ENCODE data around the gene RASSF1.
A peak's percentile ranks its signal among the peaks of the same experiment; 100 is the strongest.

The RASSF1 gene, protein sequence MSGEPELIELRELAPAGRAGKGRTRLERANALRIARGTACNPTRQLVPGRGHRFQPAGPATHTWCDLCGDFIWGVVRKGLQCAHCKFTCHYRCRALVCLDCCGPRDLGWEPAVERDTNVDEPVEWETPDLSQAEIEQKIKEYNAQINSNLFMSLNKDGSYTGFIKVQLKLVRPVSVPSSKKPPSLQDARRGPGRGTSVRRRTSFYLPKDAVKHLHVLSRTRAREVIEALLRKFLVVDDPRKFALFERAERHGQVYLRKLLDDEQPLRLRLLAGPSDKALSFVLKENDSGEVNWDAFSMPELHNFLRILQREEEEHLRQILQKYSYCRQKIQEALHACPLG

DNA sequence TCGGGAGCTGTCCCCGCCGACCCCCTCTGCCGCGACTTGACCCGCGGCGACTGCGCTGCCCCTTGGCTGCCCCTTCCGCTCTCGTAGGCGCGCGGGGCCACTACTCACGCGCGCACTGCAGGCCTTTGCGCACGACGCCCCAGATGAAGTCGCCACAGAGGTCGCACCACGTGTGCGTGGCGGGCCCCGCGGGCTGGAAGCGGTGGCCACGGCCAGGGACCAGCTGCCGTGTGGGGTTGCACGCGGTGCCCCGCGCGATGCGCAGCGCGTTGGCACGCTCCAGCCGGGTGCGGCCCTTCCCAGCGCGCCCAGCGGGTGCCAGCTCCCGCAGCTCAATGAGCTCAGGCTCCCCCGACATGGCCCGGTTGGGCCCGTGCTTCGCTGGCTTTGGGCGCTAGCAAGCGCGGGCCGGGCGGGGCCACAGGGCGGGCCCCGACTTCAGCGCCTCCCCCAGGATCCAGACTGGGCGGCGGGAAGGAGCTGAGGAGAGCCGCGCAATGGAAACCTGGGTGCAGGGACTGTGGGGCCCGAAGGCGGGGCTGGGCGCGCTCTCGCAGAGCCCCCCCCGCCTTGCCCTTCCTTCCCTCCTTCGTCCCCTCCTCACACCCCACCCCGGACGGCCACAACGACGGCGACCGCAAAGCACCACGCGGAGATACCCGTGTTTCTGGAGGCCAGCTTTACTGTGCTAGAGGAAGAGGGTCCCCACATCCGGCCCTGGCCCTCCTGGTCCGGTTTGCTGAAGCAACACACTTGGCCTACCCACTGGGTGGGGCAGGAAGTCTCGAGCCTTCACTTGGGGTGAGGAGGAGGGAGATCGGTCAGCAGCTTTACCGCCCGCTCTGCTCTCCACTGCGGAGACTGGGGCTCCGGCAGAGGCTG lies at the start of gene RASSF1:
Gene RASSF1, minus strand, starts transcription at position 389 of the 882 bp plus-strand sequence. Its CDS starts 31 bp downstream, at position 358.
- DNase-seq = peak; percentile 71

DNA sequence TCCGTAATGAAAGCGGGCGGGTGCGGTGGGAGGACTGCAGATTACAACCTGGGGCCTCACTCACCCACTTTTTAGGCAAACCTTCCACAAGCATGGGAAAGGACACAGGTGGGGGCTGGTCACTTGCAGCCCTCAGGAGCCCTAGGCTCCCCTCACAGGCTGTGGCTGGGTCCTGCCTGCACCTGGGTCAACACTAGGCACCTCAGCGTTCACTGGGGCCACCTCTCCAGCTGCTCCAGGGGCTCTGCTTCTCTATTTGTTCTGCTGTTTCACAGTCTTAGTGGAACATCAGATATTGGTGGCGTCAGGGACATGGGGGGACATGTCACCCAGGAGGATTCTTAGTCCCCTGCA lies 48.8 kb upstream of the RASSF1 start:
- no peak for DNase-seq

DNA sequence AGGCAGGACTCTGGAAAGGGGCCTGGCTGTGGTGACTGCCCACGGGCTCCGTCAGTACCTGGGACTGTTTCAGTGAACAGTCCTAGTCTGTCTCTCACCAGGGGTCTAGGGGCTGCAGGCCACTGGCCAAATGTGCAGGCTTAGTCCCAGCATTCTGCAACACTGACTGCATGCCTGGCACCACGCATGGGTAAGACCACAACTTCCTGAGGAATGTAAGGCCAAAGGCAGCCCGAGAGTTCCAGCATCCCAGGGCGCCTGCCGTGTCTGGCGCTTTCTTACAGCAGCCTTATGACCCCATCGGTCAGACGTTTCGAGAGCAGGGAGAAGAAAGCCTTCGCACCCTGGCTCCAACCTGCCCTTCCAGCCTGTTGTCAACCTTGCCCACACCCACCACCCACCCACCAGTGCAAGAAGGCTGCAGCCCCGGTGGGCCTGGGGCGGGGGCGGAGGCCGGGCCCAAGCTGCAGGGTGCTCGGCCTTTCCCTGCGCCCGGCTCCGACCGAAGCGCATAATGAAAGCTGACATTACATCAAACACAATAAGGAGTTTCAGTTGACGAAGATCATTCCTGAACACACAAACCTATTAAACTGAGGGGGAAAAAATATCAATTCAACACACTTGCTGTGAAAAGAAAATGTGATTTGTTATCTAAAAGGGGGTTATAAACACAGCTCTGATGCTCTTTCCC lies 48.2 kb upstream of the RASSF1 start:
- no peak for DNase-seq

DNA sequence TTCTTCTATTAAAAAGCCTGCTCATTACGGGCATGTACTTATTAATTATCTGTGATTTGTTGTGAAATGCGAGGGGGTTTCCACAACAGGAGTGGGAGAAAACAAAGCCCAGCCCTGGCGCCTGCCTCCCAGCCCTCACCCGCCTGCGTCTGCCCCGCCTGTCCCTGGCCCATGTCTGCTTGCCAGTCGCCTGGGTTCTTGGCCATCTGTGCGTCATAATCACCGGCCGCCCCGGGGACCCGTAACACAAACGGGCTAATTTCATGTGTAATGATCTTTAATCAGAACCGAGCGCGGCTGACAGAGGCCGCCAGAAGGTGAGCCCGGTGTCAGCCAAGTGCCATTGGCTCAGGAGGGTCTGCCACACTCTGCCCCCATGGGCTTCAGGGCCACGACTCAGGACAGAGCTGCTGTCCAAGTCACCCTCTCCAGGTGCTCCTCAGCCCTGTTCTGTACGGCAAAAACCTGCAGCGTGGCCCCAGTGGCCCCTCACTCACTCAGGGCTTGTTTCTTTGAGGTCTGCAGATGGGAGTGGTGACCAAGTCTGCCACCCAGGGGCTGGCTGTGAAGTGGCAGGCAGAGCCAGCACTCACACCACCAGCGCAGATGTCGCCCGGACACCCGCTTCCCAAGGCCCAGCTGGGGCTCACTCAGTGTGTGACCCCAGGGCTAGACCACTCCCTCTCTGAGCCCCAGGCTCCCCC lies 47.5 kb upstream of the RASSF1 start:
- DNase-seq = no peak

DNA sequence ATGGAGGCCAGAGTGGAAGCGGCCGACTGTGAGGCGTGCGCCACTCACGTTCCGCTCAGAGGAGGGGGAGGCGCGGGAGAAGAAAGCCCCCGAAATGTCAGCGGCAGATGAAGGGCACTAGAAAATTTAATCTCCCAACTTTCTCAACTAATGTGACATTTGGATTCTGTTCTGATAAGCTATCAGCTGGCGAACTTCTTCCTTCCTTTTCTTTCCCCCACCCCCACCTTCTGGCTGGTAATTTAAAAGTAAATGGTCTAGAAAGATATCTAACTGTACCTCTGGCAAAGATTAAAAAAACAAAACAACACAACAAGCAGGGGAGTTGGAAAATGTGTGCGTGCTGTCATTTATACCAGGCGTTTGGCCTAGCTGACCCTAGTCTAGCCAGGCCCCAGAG lies 45.1 kb upstream of the RASSF1 start:
- DNase-seq = no peak

DNA sequence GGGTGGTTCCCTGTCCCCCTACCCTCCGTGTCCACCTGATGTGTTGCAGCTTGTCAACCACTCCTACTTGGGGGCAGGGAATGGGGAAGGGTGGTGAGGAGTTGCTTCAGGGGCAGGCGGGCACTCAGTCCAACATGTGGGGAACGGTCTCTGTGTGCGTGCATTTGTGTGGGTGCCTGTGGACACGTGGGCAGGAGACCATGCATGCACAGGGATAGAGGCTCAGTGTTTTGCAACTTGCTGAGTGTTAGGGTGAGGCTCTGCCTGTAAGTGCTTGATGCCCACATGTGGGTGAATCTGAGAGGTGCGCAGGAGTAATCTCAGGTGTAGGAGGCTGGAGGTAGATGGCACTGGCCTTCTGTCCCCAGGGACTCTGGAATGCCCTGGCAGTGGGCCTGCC lies 43.1 kb upstream of the RASSF1 start:
- no peak for DNase-seq

DNA sequence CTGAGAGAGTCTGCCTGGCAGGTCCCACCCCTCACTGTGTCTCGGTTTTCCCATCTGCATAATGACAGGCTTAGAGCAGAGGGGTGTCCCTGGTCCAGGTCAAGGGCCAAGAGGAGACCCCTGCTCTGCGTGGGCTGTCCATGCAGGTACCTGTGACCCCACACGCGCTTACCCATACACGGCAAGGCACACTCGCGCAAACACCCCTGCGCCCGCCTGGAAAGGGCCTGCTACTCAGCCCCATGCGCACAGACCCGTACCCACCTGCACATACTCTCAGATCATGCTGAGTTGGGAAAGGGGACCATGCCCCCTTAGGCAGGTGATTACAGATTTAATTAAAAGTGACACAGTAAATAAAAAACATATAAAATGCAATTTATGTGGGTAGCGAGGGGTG lies 42.1 kb upstream of the RASSF1 start:
- DNase-seq = no peak

DNA sequence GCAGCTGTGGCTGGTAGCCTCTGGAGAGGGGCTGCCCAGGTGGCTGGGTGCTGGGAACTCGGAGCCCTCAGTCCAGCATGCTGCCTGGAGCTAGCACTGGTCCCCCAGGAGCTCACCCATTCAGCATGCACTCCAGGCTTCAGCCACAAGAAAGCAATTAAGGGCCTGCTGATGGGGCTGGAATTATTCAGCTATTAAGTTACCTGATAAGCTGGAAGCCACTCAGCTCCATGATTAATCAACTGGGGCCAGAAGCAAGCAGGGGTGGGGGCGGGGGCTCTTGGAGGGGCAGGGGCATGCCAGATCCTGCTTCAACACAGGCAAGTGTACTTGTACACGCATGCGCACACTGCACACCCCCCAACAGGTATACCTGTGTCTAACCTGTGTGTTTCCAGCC lies 40.7 kb upstream of the RASSF1 start:
- no peak for DNase-seq

DNA sequence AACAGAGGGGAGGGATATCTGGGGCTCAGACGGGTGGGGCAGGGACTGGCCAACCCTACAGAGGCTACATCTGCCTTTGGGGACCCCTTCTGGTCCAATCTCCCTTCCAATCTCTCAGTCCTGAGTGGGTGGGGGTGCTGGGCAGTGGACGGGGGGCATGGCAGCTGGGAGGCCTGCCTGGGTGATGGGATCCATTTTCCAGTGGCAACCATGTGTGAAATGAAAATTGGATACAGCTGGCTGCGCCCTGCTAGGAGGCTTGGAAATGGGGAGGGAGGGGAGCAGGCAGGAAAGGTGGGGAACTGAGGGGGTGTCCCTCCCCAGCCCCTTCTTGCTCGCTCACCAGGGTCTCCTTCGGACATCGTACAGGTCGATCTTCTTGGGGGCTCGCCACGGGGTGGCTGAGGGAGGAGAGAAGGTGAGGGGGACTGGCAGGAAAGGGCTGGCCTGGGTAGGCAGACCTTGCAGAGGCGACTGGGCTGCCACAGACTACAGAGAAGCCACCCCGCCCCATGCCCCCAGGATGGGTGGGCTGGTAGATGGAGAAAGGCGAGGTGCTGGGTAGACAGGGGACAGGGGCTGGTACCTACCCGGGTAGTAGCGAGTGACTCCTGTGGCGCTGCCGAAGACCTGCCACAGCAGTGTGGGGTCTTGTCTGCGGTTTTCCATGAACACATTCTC lies 39.9 kb upstream of the RASSF1 start:
- no peak for DNase-seq

DNA sequence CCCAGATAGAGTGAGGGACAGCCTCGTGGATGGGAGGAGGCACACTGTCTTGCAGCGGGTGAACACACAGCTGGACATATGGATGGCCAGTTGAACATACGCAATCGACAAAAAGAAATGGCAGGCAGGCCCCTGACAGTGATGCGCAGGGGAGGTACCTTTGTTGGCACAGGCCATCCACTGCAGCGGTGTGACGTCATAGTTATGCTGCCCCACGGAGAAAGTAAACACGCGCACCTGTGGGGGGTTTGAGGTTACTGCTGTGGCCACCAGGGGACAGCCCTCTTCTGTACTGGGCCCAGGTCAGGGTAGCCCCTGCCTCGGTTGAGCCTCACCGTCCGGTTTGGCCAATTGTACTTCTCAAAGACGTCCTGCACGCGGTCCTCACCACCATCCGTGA lies 38.1 kb upstream of the RASSF1 start:
- DNase-seq = no peak

DNA sequence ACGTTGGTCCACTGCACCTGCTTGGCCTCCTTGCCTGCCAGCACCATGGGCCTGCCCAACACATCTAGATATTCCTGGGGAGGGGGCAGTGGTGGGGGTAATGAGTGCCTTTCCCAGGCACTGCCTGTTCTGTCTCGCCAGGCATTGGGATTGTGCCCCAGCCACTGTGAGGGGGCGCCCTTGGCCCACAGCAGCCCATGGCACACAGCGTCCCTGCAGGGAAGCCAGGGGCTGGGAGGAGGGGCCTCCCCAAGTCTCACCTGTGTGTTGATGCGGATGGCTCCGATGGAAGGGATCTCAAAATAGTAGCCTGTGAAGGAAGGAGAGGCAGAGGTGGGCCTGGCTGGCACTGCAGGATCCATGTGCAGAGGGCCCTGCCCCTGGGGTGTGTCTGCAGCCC lies 37.4 kb upstream of the RASSF1 start:
- no peak for DNase-seq

DNA sequence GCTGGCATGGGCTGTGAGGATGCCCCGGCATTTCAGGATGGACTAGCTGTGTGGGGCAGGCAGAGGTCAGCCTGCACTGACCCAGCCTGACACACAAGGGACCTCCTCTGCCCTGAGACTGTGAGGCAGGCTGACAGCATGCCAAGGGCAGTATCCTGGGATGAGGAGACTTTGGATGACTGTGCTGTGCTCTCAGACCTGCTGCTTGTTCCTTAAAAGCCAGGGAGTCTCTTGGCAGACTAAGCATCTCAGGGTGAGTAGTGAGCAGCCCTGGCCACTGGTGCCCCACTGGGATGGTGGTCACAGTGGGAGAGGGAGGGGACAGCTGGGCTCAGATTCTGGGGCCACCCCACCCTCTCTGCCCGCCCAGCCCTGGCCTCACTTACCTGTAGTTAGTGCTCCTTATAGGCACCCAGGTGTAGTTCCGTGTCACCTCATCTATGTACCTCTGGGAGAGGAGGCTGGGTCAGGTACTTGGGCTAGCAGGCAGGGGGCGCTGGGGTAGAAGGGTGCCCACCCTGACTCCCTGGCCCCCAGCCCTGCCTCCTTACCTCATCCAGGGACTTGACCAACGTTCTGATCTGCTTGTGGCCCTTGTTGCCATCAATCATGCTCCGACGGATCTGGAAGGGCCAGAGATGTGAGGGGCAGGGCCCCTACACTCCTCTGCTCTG lies 34.8 kb upstream of the RASSF1 start:
- no peak for DNase-seq

DNA sequence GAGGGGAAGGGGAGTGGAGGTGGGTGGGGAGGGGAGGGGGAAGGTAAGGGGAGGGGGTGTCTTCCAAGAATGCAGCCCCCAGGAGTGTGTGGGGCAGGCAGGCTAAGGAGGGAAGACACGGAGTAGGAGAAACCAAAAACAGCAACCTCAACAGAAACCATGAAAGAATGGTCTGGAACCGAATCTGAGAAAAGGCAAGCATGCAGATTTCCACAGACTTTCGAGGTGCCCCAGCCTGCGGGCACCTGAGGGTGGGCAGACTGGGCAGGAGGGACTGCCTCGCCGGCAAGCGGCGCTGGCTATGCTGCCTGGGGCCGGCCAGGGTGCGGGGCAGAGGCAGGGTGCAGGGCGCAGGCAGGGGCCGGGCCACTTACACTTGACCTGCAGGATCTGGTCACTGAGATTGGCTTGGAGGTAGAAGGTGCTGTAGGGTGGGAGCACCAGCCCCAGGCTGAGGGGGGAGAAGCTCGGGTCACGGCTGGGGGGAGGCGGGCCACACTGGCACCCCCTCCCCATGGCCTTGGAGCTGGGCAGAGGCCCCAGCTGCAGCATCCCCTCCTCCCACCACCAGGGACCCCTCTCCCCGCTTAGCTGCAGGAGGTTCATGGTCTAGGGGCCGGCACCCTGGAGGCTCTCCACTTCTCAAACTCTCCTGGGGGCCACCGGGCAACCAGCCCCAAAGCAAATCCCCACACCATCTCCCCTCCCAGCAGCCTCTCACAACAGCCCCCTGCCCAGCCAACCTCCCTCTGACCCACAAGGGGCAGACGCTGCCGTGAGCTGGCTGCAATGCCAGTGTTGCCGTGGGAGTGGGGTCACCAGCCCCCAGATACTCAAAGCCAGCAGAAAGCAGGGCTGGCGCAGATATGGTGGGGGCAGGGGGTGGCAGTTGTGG lies 34.0 kb upstream of the RASSF1 start:
- DNase-seq = no peak

DNA sequence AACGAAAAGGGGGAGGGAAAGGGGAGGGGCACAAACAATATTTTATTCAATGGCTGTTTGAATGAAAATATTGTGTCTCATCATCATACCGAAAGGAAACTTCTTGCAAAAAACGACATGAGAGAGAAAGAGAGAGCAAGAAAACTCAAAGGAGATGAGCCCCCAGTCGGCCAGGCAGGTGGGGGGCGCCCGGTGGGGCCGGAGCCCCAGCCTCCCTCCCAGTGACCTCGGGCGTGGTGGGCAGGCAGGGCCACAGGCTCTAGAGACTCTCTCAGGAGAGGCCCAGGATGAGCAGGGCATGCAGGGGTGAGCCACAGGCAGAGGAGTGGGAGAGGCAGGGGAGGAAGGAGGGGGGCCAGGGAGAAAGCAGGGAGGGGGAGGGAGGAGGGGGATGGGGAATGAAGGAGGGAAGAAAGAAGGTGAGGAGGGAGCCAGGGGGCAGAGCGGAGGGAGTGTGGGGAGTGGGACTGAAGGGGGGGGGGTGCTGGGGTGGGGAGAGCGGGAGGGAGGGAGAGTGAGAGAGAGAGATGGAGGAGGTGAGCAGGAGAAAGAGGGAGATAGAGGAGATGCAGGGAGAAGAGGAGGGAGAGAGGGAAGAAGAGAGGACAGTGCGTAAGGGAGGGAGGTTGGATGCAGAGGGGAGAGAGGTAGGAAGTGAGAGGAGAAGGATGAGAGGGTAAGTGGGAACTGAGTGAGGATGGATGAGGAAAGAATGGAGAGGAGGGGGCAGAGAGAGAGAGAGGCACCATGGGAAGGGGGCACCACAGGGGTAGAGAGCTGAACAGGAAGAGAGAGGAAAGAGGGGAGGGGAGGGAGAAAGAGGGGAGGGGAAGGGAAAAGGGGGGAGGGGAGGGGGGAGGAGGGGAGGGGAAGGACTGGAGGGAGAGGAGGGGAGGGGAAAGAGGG lies 32.8 kb upstream of the RASSF1 start:
- DNase-seq = no peak

DNA sequence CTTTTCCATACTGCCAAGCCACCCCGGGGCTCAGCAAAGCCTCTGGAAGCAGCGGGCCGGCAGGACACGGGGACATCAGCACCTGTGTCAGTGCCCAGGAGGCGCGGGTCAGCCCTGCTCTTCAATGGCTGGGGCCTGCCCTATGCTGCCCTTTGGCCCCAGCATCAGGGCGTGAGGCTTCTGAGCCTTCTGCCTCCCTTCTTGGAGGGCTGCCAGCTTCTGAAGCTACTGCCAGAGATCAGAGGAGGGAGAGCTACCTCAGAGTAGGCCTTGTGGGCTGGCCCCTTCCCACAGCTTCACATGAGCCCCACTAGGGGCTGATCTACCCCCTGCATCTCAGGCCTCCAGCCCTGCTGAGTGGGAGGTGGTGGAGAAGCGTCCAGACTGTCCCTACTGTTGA lies 31.7 kb upstream of the RASSF1 start:
- no peak for DNase-seq

DNA sequence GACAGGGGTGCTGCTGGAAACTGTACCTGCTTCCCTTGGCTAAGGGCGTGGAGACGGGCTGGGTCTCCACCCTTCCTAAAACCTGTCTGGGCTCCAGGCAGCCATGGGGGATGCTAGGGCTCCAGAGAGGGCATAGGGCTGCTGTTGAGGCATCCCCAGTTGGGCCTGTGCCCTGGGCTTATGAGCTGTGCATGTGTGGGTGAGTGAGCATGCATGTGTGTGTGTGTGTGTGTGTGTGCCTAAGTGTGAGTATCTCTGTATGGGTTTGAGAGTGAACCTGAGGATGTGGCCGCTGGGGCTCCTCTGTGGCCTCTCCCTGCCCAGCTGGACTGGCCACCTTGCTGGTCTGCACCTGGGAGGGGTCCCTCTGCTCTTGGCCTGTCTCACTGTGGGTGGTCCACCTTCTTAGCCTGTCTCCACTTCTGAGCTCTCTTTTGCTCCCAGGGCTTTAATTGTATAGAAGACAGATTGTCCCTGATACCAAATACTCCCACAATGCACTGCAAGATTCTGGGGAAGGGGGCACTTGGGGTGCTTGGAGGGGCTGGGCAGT lies 30.6 kb upstream of the RASSF1 start:
- no peak for DNase-seq

DNA sequence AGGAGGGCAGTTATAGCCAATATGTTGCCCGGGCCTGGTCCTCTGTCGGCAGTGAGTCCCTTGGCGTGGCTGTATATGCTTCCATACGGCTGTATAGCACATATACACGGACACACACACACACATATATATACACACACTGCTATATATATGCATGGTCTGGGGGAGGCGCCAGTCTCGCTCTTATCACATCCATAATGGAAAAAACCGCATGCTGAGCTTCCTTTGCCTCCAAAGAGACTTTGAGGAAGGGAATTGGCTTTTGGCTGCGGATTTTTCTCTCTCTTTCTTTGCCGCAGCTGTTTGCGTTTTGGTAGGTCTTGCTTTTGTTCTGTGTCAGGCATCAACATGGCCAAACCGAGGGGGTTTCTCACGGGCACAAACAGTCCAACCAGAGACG lies 30.0 kb upstream of the RASSF1 start:
- DNase-seq = no peak

DNA sequence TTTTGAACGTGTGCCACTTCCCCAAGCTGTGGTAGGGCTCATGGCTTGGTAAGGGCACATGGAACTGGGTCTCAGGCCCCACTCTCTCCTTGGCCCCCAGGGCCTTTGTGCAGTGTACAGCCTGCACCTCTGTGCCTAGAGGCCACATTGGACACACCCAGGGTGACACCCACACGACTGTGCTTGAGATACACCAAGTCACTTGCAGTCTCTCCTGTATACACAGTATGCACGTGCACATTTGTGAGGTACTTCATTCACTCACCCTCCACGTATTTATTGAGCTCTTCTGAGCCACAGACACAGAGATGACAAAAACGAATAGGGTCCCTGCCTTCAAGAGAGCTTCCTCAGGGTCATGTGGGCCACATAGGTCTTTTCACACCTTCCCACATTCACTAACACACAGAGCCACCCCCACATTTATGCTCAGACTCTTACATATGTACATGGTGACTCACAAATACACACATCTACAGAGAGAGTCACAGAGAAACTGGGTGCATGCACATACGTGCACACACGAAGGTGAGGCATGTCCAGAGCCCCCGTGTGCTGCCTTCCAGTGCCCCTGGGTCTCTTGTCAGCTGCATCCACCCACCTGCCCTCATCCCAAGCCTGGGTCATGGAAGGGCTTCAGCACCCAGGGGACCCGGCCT lies 28.5 kb upstream of the RASSF1 start:
- no peak for DNase-seq

DNA sequence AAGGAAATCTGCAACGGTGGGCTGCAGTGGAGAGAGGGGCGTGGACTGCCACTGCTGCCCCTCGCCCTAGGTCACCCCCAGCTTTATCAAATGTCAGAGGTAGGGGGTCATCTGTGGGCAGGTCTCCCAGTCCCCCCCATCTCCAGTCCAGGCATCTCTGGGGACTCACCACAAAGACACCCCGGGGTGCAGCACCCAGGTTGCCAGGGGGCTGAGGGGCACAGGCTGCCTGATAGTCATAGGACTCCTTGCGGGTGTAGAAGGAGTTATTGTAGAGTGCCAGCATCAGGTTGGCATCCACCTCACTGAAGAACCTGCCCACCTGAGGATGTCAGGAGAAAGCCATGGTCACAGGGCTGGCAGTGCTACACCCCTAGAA lies 25.2 kb upstream of the RASSF1 start:
- DNase-seq = no peak

All from stimulated activated CD4-positive, alpha-beta T cell treated with anti-CD3 and anti-CD28 coated beads, Interleukin-4, amount 100 ng/mL, for 24 hours (primary cell).